GM23248 (cell line): ENCODE results near the gene BCR.

Experiments
- EZH2 ChIP-seq: fragments of 200-600 bp; sonication (generic); IDR thresholded peaks from 2 replicates; pipeline ENCODE4 v1.6.1; 2018; ENCODE audit warnings: antibody characterized with exemption, mild to moderate bottlenecking; ENCODE audit not compliant: insufficient read depth, poor library complexity, severe bottlenecking
- EZH2phosphoT487 ChIP-seq: fragments of 200-600 bp; sonication (generic); IDR thresholded peaks from 2 replicates; pipeline ENCODE4 v1.6.1; 2018; ENCODE audit warnings: antibody characterized with exemption, moderate library complexity, mild to moderate bottlenecking, low read depth; ENCODE audit not compliant: insufficient read depth

DNA sequence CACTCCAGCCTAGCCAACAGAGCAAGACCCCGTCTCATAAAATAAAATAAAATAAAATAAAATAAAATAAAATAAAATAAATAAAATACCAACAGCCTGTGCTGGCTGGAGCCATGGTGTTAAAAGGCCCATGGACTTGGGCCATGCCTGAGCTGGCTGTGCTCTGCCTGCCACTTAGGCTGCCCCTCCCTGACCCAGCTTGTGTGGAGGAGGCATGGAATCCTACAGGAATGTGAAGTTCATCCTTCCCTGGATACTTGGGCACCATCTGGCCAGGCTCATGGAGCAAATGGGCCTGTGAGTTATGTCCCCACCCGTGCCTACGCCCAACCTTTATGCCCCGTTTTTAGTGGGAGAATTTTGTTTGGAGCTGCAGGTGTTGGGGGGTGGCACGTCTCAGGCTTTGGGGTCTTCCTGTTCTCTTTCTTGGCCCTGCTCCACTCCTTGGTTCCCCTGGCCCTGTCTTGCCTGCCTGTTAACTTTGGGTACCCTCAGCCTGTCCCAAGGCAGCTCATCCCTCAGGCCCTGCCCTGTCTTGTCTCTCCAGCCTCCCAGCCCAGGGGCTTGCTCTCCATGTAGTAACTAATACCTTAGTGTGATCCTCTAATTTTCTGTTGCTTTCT is 51.3 kb downstream of the BCR start:
- TF ChIP-seq EZH2 = no peak
- no peak for TF ChIP-seq EZH2phosphoT487
